GM13976 (cell line): Measurements from ENCODE around the gene WNT7B.

ENCODE experiments used
- DNase-seq: peaks from one replicate; pipeline ENCODE4 v3.0.0; 2012; ENCODE audit warnings: low spot score
- in situ Hi-C: fragments of 300-500 bp; cut with MboI; formaldehyde crosslinking; loops from one replicate; pipeline ENCODE4 v1.12.0; 2022; ENCODE audit warnings: low sequenced_read_pairs, mixed read lengths, inconsistent platforms; ENCODE audit not compliant: unreplicated experiment
- TF ChIP-seq, protein P1 (sequence below): IDR thresholded peaks from 2 replicates; pipeline ENCODE4 v1.5.1; 2012; ENCODE audit warnings: borderline replicate concordance, mild to moderate bottlenecking; ENCODE audit not compliant: insufficient read depth; ENCODE audit errors: extremely low read depth, missing control alignments, control extremely low read depth

WNT7B gene

DNA sequence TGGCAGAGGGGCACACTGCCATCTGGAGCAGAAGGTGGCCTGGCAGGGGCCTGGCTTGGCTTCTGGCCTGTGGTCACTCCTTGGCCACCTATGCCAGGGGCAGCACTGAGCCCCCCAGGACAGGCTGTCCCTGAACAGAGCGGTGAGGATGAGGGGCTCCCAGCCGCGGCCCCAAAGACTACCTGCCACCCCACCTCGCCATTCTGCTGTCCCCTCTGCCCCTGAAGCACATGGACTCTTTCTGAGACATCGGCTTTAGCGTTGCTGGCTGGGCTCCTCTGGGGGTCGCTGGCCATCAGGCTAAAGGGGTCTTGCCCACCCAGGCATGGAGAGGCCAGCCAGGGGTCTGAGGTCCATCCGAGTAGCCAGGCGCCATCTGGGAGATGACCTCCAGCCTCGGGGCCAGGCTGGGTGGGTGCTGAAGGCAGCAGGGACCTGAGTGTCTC, 87.8 kb downstream of the WNT7B start:
- in situ Hi-C loops = no loop called here
- TF ChIP-seq, protein P1, sequence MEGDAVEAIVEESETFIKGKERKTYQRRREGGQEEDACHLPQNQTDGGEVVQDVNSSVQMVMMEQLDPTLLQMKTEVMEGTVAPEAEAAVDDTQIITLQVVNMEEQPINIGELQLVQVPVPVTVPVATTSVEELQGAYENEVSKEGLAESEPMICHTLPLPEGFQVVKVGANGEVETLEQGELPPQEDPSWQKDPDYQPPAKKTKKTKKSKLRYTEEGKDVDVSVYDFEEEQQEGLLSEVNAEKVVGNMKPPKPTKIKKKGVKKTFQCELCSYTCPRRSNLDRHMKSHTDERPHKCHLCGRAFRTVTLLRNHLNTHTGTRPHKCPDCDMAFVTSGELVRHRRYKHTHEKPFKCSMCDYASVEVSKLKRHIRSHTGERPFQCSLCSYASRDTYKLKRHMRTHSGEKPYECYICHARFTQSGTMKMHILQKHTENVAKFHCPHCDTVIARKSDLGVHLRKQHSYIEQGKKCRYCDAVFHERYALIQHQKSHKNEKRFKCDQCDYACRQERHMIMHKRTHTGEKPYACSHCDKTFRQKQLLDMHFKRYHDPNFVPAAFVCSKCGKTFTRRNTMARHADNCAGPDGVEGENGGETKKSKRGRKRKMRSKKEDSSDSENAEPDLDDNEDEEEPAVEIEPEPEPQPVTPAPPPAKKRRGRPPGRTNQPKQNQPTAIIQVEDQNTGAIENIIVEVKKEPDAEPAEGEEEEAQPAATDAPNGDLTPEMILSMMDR = no peak
- DNase-seq = no peak

GRCh38 chr22:45888221-45889092, 88.5 kb downstream of the WNT7B start:
- in situ Hi-C loops = no loop called here
- TF ChIP-seq, protein P1 = no peak
- no peak for DNase-seq

- TF ChIP-seq, protein P1 = no peak
- DNase-seq = no peak
- in situ Hi-C loops = no loop called here
Measured at GRCh38 chr22:45887202-45888131, 89.5 kb downstream of the WNT7B start.

- TF ChIP-seq, protein P1 = no peak
- no peak for DNase-seq
- in situ Hi-C loops = no loop called here
Measured at GRCh38 chr22:45886540-45886939, 90.4 kb downstream of the WNT7B start.

GRCh38 chr22:45885941-45886395, 91.0 kb downstream of the WNT7B start:
- TF ChIP-seq, protein P1 = no peak
- DNase-seq = no peak
- in situ Hi-C loops = no loop called here

- in situ Hi-C loops = no loop called here
- DNase-seq = no peak
- TF ChIP-seq, protein P1 = no peak
Measured at GRCh38 chr22:45885171-45885840, 91.7 kb downstream of the WNT7B start.
